GM12892 (cell line): ENCODE data around the gene MICAL3.

Source experiments
- POLR2A ChIP-seq: IDR thresholded peaks from 2 replicates; pipeline ENCODE4 v1.6.1; 2011; ENCODE audit warnings: low read depth, low read length, control low read depth
- POLR2AphosphoS5 ChIP-seq: IDR thresholded peaks from 2 replicates; pipeline ENCODE4 v1.6.1; 2011; ENCODE audit warnings: low read depth, low read length, control low read depth
- TAF1 ChIP-seq: IDR thresholded peaks from 2 replicates; pipeline ENCODE4 v1.6.1; 2011; ENCODE audit warnings: low read depth, mild to moderate bottlenecking, control low read depth, low read length, borderline replicate concordance

DNA sequence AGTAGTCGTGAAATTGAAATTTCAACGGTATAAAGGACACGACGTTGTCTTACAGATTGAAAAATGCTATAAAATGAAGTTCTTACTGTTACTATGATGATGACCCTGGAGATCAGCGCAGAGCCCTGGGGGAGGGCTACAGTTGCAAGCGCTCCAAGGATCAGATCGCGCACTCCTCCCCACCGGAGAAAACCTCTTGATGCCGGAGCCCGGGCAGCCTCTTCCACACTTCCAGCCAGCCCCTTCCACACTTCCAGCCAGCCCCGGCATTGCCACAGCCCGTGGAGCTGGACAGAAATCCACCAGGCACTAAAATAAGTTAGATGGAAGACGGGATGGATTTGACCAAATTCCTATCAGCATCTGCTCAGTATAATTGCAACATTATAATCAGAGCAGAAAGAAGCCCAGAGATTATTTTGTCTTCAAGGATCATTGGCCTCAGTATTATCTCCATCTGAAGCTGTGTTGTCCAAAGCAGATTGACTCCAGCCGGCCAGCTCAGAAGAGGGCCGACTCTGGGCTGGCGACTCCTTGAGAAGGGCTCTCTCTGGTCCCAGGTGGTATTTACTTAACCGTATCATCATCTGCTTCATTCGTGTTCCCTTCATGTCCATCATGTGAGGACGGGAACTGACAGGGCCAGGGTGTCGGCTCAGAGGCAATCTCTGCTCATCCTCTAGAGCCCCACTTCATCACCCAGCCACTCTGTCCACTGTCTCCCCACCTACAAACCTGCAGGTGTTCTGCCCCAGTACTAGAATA, 777 bp upstream of the MICAL3 start:
- TF ChIP-seq POLR2A (no peak), POLR2AphosphoS5 (no peak), TAF1 (no peak)
